Activated CD4-positive, CD25-positive, alpha-beta regulatory T cell (primary cell): ENCODE measurements around the gene C1GALT1C1L.
A peak's percentile ranks its signal among the peaks of the same experiment; 100 is the strongest.
"Not testable (repeated sequence)": the region's sequence is repeated elsewhere in the genome, so short reads cannot be mapped to it uniquely, and the experiment has no call there.

Source experiments
- DNase-seq, 4 experiments: peaks; one replicate each; lab custom pipeline; 2025; lab: John Stamatoyannopoulos, UW

Gene C1GALT1C1L

GRCh38 chr2:43653506-43653905, 22.7 kb downstream of the C1GALT1C1L start:
- DNase-seq = no peak

GRCh38 chr2:43648994-43649701, 27.1 kb downstream of the C1GALT1C1L start:
- DNase-seq = no peak

GRCh38 chr2:43643680-43644079, 32.5 kb downstream of the C1GALT1C1L start:
- DNase-seq = no peak

GRCh38 chr2:43642363-43642762, 33.9 kb downstream of the C1GALT1C1L start:
- DNase-seq = no peak

- DNase-seq = peak; percentile 53 to 74 (median 57)
Observed at GRCh38 chr2:43637030-43637803, 39.0 kb downstream of the C1GALT1C1L start, which contains the start of gene PLEKHH2. PLEKHH2 (plus strand) TSS chr2:43637260; CDS start chr2:43644674, 7,414 bp downstream.

GRCh38 chr2:43636621-43637020, 39.6 kb downstream of the C1GALT1C1L start:
- no peak for DNase-seq

GRCh38 chr2:43636153-43636552, 40.1 kb downstream of the C1GALT1C1L start:
- DNase-seq = not testable (repeated sequence)

- DNase-seq = no peak
Observed at GRCh38 chr2:43634604-43635306, 41.5 kb downstream of the C1GALT1C1L start.

- no peak for DNase-seq
Observed at GRCh38 chr2:43631618-43632317, 44.5 kb downstream of the C1GALT1C1L start.
